OCI-LY7 (cell line): ENCODE data around the gene OPTN.

Experiments used
- EZH2phosphoT487 ChIP-seq: fragments of 200-600 bp; sonication (generic); IDR thresholded peaks from 2 replicates; pipeline ENCODE4 v1.6.1; 2018; ENCODE audit warnings: low read depth, borderline replicate concordance, mild to moderate bottlenecking, mixed run types, antibody characterized with exemption, low read length, moderate library complexity, mixed read lengths
- TF ChIP-seq, protein P1 (sequence below): fragments of 200-600 bp; sonication (generic); conservative IDR thresholded peaks from 2 replicates; pipeline ENCODE4 v1.5.1; 2014; ENCODE audit warnings: mild to moderate bottlenecking, antibody characterized with exemption, low read length, moderate library complexity, mixed read lengths

DNA sequence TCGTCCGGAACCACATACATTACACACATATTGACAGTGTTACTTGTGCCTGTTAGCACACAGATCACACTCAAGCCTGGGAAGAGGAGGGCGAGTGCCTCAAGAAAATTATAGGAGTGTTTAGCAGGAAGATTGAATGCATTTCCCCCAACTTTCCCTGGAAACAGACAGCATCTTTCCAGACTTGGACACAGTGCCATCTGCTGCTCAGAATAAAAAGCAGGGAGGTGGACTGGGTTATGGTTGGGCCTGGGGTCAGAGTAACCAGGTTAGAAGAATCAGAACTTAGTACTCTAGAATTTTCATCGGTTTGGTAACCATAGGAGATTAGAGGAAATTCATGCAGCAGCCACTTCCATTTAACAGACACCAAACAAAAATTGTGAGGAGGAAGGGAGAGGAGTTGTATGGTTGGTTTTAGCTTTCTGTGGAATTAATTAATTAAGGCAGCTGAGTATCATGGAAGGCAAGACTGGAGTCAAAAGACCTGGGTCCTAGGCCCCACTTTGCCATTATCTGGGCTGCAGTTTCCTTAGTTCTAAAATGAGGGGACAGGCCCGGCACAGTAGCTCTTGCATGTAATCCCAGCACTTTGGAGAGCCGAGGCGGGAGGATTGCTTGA, 43.4 kb upstream of the OPTN start:
- no peak for TF ChIP-seq EZH2phosphoT487
- TF ChIP-seq, protein P1, sequence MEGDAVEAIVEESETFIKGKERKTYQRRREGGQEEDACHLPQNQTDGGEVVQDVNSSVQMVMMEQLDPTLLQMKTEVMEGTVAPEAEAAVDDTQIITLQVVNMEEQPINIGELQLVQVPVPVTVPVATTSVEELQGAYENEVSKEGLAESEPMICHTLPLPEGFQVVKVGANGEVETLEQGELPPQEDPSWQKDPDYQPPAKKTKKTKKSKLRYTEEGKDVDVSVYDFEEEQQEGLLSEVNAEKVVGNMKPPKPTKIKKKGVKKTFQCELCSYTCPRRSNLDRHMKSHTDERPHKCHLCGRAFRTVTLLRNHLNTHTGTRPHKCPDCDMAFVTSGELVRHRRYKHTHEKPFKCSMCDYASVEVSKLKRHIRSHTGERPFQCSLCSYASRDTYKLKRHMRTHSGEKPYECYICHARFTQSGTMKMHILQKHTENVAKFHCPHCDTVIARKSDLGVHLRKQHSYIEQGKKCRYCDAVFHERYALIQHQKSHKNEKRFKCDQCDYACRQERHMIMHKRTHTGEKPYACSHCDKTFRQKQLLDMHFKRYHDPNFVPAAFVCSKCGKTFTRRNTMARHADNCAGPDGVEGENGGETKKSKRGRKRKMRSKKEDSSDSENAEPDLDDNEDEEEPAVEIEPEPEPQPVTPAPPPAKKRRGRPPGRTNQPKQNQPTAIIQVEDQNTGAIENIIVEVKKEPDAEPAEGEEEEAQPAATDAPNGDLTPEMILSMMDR: peak; percentile 44
